GM19395 (cell line): Measurements from ENCODE around the gene ZNF48.

ENCODE experiments used
- ATAC-seq: cut with Tn5 transposase; IDR thresholded peaks from one replicate; pipeline ENCODE4 v1.9.1; 2021; ENCODE audit warnings: mild to moderate bottlenecking, moderate library complexity; ENCODE audit not compliant: unreplicated experiment

Gene ZNF48

DNA sequence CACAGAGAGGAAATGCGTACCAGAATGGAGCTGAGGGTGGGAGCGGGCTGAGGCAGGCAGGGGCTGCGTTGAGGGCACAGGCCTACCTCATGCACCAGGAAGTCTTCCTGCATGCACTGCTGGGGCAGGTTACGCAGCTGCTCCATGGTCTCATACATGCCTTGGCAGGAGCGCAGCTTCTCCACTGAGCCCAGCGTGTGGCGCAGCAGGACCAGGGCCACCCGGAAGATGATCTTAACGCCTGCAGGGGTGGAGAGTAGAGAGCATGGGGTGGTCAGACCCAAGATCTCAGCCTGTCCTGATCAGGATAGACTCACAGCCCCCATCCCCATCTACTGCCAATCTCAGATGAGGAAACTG is 36.7 kb upstream of the ZNF48 start:
- ATAC-seq, result no peak

DNA sequence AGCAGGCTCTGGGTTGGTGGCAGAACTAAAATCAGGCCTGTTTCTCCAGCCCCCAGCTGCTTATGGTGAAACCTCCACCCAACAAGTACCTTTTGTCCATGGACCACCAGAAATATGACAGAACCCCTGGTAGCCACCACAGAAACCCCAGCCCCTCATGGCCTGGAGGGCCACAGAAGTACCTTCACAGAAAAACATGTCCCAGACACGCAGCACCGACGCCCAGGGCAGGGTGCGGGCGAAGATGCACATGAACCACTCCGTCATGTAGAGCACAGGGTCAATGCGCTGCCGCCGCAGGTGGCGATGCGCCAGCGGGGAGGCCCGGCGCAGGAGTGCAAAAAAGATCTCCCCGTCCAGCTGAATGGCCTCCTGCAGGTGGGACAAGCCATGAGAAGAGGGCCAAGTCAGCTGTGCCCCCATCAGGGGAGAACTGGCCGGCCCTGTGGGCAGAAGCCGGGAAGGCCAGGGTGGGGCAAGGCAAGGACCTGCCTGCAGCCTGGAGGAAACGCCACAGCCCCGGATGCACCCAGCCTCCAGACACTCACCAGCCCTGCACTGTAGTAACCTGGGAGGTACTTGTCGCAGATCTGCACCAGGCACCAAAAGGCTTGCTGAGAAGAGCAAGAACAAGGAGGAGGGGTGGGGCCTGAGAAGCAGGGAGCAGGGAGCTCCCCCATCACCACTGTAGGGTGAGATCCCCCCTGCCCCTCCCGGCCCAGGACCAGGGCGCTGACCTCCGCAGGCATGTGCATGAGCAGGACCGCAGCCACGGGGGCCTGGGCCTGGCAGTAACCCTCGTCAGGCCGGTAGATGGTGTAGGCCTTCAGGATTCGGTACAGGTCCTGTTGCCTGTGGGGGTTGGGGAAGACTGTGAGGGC is 36.0 kb upstream of the ZNF48 start:
- no peak for ATAC-seq

DNA sequence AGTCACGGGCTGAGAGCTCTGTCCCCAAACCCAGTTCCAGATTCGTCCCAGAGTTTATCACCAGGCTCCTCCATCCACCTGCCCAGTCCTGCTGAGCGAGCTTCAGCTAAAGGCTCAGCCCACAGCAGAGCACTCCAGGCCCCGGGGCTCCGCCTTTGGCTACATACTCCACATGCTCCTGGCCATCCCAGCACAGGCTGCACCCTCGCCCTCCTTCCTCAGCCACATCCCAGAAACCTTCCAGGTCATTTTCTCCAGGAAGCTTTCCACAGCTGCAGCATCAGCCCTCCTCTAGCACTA is 35.4 kb upstream of the ZNF48 start:
- ATAC-seq, result no peak

DNA sequence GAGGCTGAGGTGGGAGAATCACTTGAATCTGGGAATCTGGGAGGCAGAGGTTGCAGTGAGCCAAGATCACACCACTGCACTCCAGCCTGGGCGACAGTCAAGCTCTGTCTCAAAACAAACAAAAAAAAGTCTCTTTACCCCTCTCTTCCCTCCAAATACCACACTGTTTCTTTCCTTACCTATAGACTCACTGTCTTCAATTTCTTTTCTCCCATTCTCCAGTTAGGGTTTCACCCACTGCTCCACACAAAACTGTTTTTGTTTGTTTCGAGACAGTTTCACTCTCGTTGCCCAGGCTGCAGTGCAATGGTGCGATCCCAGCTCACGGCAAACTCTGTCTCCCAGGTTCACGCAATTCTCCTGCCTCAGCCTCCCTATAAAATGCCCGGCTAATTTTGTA is 34.0 kb upstream of the ZNF48 start:
- ATAC-seq, result no peak

DNA sequence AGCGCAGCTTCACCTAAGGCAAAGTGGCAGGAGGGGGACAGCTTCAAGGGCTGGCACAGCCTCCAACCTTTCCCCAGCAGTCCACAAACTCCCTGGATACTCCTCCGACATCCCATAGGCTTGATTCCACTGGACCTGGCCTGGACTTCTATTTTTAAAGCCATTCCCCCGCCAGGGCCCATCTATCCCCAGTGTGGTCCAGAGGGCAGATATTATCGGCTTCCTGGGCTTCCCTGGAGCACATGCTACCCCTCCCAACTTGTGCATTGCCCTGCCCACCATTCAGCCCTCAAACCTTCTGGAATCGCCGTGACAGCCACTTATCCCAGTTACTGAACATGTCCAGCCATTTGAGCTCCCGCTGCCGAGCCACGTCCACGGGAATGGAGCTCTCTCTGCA is 30.0 kb upstream of the ZNF48 start:
- no peak for ATAC-seq

DNA sequence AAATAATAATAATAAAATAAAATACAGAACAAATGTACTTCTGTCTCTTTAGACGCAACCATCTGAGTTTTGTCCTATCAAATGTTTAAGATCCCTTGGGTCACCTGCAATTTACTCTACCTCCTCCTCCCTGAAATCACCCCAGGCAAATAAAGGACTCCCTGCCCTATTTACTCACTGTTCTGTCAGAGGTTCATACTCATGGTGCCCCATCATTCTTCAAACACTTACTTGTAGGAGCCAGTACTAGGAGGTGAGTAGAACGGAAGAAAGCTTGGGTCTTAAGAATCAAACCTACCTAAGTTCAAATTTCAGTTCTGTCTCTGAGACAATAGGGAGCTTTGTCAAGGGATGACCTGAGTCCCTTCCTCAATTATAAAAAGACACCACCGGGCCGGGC is 28.7 kb upstream of the ZNF48 start:
- ATAC-seq, result no peak

DNA sequence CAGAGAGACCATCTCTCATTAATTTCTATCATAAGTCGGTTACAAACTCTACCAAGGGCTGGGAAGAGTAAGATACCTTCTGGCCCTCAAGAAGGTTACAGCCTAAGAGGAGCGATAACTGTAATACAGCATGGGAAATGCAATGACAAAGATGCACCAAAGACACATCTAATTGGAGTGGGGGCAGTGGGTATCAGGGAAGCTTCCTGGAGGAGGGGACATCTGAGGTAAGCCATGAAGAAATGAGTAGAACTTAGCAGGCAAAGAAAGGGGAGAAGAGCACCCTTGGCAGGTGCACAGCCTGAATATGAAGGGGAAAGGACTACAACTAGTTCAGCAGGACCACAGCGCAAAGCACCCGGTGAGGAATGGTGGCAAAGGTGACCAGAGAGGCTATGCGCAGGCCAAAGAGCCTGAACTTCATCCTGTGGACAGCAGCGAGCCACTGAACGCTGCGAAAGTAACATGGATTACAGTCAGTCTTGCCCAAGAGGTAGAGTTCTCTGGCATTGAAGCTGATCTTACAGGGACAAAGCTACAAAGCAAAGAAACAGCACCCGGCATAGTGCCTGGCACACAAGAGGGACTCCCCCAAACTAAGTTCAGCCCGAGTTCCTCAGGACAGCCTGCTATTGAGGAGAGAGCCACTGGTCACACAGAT is 27.7 kb upstream of the ZNF48 start:
- ATAC-seq, result no peak

DNA sequence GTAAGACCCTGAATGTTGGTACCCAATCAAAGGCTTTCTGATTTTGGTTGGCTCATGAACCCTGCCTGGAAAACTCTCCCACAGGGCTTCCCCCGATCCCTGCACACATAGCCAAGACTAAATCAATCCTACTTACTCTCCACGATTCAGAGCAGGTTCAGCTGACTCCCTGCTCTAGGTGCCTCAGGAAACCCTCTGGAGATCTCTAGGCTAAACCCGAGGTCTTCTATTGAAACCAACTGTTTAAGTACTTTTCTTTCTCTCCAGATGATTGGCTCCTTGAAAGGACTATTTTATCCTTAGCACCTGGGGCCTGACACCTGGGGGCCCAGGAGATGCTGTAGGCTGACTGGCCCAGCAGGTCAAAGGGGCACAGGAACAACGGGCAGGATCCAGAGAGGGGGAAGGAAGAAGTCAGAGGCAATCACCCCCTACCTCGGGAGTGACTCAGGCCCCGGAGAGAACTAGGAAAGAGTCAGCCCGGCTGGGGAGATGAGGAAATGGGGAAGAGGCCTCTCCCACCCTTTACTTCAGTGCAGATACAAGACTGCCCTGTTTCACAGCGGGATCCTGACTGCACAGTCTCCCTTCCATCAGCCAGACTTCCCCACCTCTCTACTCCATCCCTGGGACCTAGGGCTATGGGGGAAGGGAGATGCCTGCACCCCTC is 27.0 kb upstream of the ZNF48 start:
- ATAC-seq, result no peak

DNA sequence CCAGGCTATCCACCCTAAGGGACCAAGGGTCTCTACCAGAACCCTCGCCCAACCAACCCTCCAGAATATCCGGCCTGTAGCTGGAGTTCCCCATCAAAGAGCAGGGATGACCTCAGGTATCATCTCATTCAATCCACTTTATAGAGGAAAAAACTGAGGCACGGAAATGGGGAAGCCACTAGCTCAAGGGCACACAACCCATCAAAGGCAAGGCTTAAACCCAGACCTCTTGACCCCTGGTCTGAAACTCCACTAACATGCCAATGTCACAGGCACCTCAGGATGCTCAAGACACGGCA is 26.5 kb upstream of the ZNF48 start:
- ATAC-seq, result no peak

DNA sequence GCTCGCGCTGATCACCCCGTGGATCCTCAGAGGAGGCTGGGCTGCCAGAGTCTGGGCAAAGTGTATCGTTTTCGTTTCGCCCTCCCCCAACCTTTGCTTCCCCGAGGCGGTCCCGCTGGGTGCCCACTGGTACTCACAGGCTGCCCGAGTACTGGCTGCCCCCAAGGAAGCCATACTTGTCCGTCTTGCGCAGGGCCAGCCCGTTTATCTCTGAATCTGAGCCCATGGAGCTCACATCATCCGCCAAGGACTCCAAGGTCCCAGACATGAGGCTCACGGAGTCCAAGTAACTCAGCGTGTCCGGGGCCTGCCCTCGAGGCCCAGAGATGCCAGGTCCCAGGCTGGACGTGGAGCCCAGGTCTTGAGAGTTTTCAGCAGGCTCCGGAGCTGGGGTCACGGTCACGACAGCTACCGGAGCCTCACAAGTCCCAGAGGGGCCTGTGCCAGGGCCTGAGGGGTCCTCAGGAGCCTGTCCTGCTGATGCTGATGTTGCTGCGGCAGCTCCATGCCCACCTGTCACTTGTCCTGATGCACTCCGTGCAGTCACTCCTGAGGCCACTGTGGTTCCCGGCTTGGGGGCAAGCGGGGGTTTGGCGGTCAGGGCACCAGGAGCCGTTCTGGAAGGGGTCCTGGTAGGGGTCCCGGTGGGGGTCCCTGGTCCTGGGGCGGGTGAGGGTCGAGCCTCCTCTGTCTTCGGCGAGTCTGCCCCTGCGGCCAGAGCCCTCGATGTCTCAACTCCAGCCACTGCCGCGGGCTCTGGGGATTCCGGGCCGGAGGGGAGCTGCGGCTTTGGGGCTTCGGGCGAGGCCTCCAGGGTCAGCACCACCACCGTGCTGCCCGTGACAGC is 25.9 kb upstream of the ZNF48 start:
- no peak for ATAC-seq

DNA sequence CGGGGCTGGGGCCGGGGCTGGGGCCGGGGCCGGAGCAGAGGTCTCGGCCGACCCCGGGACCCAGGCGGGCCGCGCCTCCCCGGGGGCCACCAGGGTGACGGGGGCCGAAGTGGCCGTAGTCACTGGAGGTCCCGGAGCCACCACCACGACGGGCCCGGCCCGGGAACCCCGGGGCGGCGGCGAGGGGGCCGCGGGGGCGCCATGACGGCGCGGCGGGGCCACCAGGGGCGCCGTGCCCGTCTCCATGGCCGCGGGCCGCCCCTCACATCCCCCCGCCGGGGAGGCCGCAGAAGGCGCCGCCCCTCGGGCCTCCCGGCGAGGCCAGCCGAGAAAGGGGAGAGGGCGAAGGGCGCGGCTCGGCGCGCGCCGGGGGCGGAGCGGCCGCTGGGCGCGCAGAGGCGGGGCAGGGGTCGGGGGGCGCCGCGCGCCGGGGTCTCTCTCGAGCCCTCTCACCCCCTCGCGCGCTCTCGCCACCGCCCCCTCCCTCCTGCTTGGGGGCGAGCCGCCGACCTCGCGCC is 25.2 kb upstream of the ZNF48 start:
- peak; percentile 1 for ATAC-seq

DNA sequence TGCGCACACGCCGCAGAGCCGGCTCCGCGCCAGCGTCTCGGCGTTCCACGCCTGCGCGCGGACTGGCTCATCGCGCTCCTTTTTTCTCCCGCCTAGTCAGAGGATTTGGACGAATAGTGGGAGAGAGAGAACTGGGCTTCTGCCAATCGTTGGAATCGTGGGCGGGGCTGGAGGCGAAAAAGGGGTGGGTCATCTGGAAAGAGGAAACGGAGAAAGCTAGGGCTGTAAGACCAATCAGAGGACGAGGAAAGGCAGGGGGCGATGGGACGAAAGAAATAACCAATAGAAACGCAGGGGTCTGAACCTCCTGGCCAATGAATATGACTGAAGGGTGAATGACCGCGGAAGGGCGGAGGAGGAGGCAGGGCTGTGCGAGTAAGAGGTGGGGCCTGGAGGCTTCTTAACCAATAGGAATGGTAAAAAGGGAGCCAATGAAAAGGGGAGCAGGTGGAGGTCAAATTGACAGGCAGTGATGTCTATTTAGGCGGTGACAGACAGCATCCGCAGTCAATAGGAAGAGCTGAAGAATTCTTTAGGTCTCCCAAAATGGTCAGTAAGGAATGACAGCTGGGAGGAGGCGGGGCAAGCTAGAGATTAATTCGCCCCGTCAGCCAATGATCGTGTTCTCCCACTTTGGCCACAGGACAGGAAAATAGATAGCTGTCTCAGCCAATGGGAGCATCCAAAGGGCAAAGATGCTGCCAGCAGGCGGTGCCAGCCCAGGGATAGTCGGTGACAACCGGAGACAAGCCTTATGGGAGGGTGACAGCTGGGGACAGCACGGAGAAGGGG is 24.6 kb upstream of the ZNF48 start, which contains the start of gene TBC1D10B:
Gene TBC1D10B, minus strand, starts transcription at position 39 of the 792 bp plus-strand sequence. CDS start 311 bp downstream, outside the sequence.
- ATAC-seq, result peak; percentile 86

DNA sequence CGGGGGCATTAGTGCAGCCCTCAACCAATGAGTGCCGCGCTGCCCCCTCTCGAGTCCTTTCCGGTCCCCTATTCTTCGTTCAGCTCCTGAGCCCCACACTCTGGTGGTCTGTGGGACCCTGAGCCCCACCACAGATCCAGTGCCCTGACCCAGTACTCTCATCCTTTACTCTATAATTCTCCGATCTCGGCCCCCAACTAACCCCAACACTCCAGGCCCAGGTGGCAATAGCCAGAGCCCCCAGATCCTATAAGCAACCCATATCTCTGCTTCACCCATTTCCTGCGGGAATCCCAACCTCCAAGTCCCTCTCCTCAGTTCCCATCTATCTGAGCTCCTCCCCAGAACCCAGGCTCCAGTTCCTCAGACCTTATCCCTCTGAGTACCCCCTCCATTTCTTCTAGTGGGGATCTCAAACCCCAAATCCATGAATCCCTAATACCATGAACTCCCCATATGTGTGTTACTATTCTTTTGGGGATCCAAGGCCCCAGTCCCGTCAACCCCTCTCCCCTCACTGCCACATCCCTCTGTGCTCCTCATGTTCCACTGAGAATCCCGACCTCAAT is 23.9 kb upstream of the ZNF48 start:
- ATAC-seq, result no peak

DNA sequence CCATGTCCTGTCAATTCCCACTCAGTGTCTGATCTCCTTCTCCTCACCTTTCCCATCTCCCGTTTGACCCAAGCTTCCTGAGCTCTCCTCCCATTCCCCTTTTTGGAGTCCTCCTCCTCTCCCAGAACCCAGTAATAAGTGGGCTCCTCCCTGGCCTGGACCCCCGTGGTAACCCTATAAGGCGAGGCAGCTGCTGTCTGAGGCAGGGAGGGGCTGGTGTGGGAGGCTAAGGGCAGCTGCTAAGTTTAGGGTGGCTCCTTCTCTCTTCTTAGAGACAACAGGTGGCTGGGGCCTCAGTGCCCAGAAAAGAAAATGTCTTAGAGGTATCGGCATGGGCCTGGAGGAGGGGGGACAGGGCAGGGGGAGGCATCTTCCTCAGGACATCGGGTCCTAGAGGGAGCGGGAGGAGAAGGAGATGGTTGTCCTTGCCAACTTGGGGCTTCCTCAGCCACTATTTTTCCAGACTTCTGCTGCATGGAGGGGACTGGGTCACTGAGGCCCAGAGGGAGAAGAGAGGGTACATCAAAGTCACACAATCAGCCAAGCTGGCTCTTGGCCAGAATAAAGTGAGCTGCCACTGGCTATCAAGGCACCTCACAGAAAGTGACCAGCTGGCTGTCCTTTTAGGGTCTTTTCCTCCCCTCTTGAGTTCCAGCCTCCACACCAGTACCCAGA is 23.0 kb upstream of the ZNF48 start:
- ATAC-seq, result no peak

DNA sequence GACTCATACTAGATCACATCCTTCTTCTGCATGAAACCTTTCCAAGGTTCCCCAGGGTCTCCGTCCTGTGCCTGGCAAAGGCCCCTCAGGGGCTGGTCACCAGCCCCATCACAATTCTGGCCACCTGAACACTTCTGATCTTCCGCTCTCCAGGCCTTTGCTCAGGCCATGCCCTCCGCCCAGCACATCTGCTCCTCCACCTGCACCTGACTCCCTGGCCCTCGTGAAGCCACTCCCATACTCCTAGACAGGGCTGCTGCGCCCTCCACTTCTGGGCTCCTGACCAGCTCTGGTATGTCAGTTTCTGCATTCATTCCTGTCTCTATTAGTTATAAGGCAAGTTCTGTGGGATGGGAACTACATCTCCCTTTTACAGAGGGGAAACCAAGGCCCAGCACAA is 22.5 kb upstream of the ZNF48 start:
- no peak for ATAC-seq

DNA sequence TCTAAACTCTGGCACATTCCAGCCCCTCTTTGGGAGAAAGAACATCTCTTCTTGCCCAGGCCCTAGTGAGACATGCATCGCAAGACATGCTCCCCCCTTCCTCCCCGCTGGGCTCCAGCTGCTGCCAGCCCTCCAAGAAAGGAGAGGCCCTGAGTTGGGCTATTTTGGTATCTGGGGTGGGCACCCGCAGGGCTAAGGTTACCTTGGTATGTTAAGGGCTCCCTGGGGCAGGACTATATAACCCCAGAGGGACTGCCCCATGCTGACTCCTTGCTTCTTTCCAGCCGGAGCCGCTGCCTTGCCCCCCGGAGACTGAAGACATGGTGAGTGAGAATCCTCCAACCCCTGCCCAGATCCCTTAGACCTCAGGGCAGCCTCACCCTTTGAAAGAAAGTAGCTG is 20.7 kb upstream of the ZNF48 start, which contains the start of gene MYL11:
Gene MYL11, plus strand, starts transcription at position 265 of the 400 bp plus-strand sequence. Its CDS starts 56 bp downstream, at position 321.
- ATAC-seq, result no peak

DNA sequence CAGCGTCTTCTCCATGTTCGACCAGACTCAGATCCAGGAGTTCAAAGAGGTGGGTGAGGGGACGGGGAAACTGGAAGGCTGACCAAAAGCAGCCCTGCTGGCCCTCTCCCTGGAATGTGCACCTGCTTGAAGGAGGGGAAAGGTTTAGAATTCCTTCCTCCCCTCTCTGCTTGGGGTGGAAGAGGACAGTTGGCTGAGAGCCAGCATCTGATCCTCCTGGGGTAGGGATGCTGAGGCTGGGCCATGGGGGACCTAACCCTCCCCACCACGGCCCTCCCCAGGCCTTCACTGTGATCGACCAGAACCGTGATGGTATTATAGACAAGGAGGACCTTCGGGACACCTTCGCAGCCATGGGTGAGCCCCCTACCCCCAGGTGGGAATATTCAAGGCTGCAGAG is 19.4 kb upstream of the ZNF48 start:
- no peak for ATAC-seq

DNA sequence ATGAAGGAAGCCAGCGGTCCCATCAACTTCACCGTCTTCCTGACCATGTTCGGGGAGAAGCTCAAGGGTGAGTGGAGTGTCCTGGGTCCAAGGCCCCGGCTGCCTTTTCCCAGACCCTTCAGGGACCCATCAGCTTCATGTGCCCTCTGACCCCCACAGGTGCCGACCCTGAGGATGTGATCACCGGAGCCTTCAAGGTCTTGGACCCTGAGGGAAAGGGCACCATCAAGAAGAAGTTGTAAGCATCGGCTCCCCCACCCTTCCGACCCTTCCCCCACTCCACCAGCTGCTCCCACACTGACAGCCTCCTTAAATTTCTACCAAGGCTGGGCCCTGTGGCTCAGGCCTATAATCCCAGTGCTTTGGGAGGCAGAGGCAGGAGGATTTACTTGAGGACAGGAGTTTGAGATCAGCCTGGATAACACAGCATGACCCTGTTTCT is 18.7 kb upstream of the ZNF48 start:
- no peak for ATAC-seq
